ENCODE measurements around the gene HSDL1. TPM values are rescaled to one million over a fixed set of nuclear protein-coding genes. Genes with fewer than 3 reads are reported as not detected.

Gene HSDL1
- total and polyA plus RNA-seq, 8 donors = 26.0 to 45.9 (median 41.3) TPM

DNA sequence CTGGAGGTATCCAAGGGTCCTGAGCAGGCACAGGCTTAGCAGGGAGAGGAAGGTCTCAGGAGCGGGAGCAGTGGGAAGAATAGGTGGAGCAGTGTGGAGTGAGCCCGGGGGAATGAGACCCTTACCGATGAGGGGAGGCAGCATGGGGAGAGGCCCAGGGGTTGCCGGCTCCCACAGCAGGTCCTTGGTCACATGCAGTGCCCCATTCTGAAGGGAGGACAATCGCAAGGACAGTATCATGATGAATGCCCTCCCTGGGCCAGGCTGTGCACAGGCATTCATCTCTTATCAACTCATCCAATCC lies 38.5 kb upstream of the HSDL1 start:
- H3K4me1 ChIP-seq = peaks cover 6 to 30% of the 10 kb centered on the region in 2 donors
- H3K27me3 ChIP-seq = no peaks in the 10 kb centered on the region
- no peak for ATAC-seq
- H3K4me3 ChIP-seq = no peak overlapping the region
- peaks cover 0 to 54% of the 10 kb centered on the region in 2 donors for H3K36me3 ChIP-seq
- no peak for TF ChIP-seq CTCF (IDR thresholded peaks at IDR 0.05)
- no peaks in the 10 kb centered on the region for H3K9me3 ChIP-seq
- no peak overlapping the region for H3K27ac ChIP-seq
- DNase-seq = no peak
- intact Hi-C loops (cut with DNase I) = loop anchor here in 1 of 2 donors (10.0 kb wide), 2 partner anchors 89 to 219 kb away; partner anchors contain the start of gene NECAB2

GRCh38 chr16:84182680-84183571 lies 37.9 kb upstream of the HSDL1 start:
- H3K27ac ChIP-seq = no peak overlapping the region
- peaks cover 0 to 60% of the 10 kb centered on the region in 2 donors for H3K36me3 ChIP-seq
- intact Hi-C loops (cut with DNase I) = loop anchor here in 1 of 2 donors (10.0 kb wide), 2 partner anchors 88 to 218 kb away; partner anchors contain the start of gene NECAB2
- no peaks in the 10 kb centered on the region for H3K9me3 ChIP-seq
- TF ChIP-seq CTCF (IDR thresholded peaks at IDR 0.05) = no peak
- peaks cover 6 to 36% of the 10 kb centered on the region in 2 donors for H3K4me1 ChIP-seq
- DNase-seq (no peak), ATAC-seq (no peak)
- no peak overlapping the region for H3K4me3 ChIP-seq
- no peaks in the 10 kb centered on the region for H3K27me3 ChIP-seq

DNA sequence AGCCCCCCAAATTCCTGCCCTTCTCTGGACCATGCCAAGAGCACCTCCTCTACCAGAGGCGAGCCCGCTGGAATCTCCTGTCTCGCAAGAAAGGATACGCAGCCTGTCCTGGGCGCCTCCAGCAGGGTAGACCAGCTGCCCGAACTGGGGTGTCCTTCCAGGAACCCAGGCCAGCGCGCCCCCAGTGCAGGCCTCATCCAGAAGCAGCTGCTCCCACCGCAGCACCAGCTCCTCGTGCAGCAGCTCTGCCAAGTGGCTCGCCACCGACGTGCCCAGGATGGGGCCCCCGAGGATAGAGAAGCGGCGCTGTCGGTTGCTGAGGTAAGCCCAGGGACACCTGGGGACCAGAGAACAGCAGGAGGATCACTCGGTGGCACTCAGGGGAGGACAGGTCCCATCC lies 37.1 kb upstream of the HSDL1 start:
- no peaks in the 10 kb centered on the region for H3K9me3 ChIP-seq
- peaks cover 11 to 45% of the 10 kb centered on the region in 2 donors for H3K4me1 ChIP-seq
- H3K4me3 ChIP-seq = no peak overlapping the region
- no peaks in the 10 kb centered on the region for H3K27me3 ChIP-seq
- H3K36me3 ChIP-seq = peaks cover 0 to 65% of the 10 kb centered on the region in 2 donors
- intact Hi-C loops (cut with DNase I) = loop anchor here in 1 of 2 donors (10.0 kb wide), 2 partner anchors 87 to 217 kb away; partner anchors contain the start of gene NECAB2
- ATAC-seq = no peak
- DNase-seq = peak in 1 of 4 donors; percentile 76
- TF ChIP-seq CTCF (IDR thresholded peaks at IDR 0.05) = no peak
- H3K27ac ChIP-seq = no peak overlapping the region

DNA sequence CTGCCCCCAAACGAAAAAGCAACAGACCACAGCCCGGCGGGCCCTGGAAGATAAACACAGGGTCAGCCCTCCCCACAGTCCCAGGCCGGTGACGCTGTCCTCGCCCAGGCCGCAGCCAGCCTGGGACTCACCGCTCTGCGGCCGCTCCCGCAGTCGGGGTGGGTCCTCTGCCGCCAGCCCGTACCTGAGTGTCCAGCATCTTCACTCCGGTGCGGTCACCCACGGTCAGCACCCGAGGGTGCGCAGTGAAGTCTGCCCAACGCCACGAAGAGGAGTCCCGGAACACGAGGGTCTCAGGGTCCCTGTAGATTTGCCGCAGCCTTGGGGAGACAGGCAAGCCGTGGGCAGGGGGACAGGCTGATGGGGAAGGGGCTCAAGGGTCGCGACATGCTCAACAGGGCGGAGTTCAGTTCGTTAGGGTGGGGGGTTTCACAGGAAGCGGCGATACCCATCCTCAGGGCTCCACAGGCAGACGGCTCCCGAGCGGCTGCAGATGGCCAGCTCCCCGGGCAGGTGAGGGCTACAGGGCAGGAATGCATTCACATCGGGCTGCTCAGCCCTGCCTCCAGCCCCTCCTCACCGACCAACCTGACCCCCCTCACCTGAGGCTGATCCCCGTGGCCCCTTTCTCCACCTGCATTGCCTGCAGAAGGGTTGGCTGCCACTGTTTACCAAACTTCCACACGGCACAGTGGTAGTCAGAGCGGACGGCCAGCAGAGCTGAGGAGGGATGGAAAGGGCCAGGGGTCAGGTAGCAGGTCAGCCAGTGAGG lies 36.4 kb upstream of the HSDL1 start:
- H3K27me3 ChIP-seq = no peaks in the 10 kb centered on the region
- ATAC-seq = no peak
- H3K9me3 ChIP-seq = no peaks in the 10 kb centered on the region
- intact Hi-C loops (cut with DNase I) = loop anchor here in 1 of 2 donors (10.0 kb wide), 2 partner anchors 87 to 217 kb away; partner anchors contain the start of gene NECAB2
- DNase-seq = no peak
- TF ChIP-seq CTCF (IDR thresholded peaks at IDR 0.05) = no peak
- H3K4me3 ChIP-seq = no peak overlapping the region
- H3K36me3 ChIP-seq = peaks cover 0 to 65% of the 10 kb centered on the region in 2 donors
- no peak overlapping the region for H3K27ac ChIP-seq
- peaks cover 18 to 50% of the 10 kb centered on the region in 2 donors for H3K4me1 ChIP-seq

Data from left lung (tissue), 10 donors.